GM19193 (cell line): ENCODE data around the gene MUC12.

ENCODE experiments used
- POLR2A ChIP-seq: IDR thresholded peaks from 4 replicates; pipeline ENCODE4 v1.6.1; 2011; ENCODE audit not compliant: insufficient read depth, insufficient read length; ENCODE audit errors: extremely low read depth

MUC12 gene, protein sequence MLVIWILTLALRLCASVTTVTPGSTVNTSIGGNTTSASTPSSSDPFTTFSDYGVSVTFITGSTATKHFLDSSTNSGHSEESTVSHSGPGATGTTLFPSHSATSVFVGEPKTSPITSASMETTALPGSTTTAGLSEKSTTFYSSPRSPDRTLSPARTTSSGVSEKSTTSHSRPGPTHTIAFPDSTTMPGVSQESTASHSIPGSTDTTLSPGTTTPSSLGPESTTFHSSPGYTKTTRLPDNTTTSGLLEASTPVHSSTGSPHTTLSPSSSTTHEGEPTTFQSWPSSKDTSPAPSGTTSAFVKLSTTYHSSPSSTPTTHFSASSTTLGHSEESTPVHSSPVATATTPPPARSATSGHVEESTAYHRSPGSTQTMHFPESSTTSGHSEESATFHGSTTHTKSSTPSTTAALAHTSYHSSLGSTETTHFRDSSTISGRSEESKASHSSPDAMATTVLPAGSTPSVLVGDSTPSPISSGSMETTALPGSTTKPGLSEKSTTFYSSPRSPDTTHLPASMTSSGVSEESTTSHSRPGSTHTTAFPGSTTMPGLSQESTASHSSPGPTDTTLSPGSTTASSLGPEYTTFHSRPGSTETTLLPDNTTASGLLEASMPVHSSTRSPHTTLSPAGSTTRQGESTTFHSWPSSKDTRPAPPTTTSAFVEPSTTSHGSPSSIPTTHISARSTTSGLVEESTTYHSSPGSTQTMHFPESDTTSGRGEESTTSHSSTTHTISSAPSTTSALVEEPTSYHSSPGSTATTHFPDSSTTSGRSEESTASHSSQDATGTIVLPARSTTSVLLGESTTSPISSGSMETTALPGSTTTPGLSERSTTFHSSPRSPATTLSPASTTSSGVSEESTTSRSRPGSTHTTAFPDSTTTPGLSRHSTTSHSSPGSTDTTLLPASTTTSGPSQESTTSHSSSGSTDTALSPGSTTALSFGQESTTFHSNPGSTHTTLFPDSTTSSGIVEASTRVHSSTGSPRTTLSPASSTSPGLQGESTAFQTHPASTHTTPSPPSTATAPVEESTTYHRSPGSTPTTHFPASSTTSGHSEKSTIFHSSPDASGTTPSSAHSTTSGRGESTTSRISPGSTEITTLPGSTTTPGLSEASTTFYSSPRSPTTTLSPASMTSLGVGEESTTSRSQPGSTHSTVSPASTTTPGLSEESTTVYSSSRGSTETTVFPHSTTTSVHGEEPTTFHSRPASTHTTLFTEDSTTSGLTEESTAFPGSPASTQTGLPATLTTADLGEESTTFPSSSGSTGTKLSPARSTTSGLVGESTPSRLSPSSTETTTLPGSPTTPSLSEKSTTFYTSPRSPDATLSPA (N-terminal part only)

DNA sequence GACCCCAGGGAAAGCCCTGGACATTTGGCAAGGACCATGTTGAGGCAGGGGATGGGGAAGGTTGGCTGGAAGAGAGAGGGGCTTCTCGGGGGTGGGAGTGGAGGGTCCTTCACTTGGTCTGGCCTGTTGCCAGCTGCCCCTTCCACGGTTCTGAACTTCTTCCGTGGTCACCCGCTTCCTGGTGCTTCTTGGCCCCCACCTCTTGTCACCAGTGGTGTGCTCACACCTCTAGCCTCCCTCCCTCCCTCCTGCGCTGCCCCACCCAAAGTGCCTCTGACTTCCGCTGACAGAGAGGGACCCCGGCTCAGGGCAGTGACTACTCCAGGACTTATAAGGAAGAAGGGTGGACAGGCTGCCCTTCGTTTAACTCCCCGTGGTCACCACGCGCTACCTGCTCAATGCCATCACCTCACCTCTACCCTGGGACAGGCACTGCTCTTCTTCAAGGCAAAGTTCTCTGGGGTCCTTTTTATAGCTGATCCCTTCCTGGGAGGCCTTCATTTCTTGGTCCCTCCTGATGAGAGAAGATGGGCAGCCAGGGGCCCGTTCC is at the start of gene MUC12:
TSS of gene MUC12 (plus strand) at position 500 of the 550 bp plus-strand sequence. CDS start 58 bp downstream, outside the sequence.
- no peak for TF ChIP-seq POLR2A

DNA sequence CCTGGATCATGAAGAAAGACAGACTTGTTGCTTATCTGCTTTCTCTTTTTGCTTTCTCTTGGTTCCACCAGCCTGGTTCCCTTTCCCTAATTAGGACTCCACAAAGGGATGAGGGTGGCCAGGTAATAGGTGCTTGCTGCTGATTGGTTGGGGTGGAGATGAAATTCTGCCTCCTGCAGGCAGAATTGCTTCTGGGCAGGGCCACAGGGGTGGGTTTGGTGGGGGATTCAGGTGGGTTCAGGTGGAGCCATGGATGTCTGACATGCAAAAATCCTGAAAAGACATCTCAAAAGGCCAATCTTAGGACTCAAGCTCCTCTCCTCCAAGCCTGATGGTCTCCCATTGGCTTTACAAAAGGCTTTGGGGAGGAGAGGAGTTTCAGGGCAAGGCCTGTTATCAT is 48.3 kb upstream of the MUC12 start:
- TF ChIP-seq POLR2A, result no peak

DNA sequence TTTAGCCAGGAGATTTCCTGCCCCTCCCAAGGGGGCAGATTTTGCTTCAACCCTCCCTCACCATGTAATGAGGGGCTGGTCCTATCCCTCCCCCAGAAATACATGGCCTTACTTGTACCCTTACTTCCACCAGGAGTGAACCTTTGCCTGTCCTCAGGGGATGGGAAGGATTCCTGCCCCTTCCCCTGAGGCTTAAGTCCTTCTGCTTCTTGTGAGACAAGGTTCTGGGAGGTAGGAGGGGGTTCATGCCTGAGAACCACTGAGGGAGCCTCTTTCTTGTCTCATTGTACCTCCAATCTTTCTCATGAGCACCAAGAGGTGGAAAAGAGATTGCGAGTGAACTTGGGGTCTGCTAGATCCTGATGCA is 39.6 kb upstream of the MUC12 start:
- TF ChIP-seq POLR2A, result no peak

DNA sequence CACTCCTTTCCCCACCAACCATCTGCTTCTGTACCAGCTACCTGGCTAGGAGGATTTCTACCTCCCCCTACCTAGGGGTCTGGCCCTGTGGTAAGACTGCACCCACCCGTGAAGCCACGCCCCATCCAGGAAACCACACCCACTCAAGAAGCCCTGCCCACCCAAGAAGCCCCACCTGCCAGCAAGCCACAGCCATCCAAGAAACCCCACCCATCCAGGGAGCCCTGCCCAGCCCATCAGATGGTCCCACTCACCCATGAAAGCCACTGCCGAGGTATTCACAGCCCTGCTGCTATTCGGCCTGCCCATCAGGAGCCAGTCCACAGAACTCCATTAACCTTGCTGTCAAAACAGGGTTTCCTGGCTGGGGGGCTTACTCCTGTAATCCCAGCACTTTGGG is 35.6 kb upstream of the MUC12 start:
- no peak for TF ChIP-seq POLR2A

DNA sequence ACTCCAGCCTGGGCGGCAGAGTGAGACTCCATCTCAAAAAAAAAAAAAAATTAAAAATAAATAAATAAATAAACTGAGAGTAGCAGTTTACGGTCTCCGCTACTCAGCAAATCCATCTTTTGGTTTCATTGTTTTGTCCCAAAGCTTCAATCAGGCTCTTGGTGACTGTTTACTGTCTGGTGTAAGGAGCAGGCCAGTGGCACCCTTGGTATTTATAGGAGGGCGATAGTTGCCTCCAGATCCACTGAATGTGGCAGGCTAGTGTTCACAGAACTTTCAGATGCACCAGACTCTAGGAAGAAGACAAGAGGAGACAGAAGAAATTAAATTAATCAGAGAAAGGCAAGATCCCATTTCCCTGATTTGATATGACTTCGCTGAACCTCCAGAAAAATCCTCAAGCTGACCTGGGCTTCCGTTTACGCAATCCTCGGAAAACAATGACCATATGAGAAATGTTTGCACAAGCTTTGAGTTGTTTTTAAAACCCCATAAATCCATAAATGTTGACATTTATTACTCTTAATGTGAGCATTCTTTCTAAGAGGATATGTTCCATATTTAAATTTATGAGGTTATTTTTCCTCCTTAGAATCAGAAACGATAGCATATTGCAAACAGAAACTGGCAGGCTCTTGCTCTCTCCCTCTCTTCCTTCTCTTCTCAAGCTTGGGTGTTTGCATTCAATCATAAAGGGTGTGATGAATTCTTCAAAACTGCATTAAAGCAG is 27.2 kb upstream of the MUC12 start:
- TF ChIP-seq POLR2A, result no peak

DNA sequence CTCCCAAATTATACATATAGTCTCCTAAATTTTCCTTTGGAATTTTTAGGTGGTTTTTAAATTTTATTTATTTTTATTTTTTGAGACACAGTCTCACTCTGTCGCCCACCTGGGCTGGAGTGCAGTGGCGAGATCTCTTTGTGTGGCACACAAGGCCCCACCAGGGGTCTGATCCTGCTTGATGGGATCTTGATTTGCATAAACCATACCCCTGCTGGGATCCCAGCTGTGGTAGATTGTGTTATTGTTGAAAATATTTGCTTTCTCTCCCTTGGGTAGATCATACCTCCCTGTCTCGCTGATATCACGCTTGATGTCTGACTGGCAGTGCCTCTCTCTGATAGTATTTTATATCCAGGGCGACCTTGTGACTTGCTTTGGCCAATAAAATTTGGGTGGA is 25.7 kb upstream of the MUC12 start:
- TF ChIP-seq POLR2A, result no peak

DNA sequence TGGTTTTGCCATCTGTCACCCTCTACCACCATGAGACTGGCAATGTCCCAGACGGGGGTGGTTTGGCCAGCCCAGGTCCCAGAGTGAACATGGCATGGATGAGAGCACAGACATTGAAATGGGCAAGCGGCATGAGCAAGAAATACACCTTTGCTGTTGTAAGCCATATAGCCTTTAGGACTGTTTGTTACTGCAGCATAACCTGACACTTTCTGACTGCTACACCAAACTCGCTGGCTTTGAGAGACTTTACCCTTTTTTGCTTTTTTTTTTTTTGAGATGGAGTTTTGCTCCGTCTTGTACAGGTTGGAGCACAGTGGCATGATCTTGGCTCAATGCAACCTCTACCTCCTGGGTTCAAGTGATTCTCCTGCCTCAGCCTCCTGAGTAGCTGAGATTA is 25.2 kb upstream of the MUC12 start:
- TF ChIP-seq POLR2A, result no peak

DNA sequence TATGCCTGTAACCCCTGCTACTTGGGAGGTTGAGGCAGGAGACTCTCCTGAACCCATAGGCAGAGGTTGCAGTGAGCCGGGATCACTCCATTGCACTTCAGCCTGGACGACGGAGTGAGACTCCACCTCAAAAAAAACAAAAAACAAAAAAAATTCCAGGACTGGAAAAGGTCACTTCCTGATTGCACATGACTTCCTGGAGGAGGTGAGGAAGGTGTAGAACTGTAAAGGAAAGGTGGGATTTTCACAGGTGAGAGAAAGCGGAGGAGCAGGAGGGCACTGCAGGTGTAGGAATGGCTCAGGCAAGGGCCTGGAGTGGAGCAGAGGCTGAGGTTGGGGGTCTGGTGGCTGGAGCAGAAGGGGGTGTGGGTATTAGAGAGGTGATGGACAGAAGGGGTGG is 23.3 kb upstream of the MUC12 start:
- no peak for TF ChIP-seq POLR2A

DNA sequence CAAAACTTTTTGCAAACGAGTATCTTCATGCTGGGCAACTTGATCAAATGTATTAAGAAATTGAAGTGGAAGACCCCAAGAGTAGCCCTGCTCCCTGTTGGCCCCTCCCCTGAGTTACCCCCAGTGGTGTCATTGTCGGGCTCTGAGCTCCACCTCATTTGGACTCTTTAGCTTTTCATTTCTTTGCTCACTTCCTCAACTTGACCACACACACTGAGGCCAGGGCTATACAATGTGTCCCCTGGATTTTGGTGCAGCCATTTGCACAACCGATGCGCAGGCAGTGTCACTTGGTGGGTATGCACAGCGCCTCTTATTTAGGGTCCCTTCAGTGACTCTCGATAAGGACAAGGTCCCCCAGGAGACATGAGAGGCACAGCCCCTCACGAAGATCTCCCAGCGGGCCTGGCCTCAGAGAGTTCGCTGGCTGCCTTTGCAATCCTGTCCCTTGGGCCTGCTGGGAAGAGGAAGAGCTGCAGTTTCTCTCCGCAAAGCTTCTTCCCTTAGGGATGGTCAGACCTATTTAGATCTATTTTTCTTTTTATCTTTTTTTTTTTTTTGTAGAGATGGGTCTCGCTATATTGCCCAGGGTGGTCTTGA is 22.5 kb upstream of the MUC12 start:
- no peak for TF ChIP-seq POLR2A

DNA sequence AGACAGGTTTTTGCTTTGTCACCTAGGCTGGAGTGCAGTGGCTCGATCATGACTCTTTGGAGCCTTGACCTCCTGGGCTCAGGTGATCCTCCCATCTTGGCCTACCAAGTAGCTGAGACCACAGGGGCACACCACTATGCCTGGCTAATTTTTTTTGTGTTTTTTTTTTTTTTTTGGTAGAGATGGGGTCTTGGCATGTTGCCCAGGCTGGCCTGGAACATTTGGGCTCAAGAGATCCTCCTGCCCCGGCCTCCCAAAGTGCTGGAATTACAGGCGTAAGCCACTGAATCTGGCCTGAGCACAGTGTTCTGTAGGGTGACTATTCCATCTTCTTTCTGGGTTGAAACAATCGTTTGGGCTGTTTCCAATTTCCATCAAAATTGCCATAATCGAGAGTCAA is 21.6 kb upstream of the MUC12 start:
- TF ChIP-seq POLR2A, result no peak

DNA sequence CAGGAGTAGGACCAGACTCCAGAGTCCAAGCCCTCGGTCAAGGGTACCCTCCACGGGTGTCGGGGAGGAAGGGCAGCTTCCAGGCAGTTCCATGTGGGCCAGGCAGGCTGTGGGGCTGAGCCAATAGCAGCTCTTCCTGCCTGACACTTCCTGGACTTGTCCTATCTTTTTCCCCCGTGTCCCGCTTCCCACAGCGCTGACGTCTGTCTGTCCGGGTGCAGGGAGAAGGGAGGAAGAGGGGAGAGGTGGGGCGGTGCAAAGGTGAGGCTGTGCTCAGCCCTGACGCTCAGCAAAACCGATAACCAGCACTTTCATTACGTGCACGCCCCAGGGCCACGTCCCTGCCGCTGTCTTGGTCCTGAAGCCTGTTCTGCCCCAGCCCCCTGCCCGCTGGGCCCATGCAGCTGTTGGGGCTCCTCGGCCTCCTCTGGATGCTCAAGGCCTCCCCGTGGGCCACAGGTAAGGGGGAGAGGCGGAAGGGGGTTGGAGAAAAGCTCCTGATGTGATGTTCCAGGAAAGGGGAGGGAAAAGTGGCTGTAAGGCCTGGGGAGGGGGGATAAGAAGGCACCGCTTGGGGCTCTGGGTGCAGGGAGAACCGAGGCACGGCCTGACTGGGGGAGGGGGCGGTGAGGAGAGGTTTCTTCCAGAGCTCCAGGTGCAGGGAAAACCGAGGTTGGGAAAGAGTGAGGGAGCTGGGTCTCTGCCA is 20.0 kb upstream of the MUC12 start, which contains the start of gene MUC3A:
TSS of gene MUC3A (plus strand) at position 308 of the 706 bp plus-strand sequence. CDS start at position 399, 91 bp downstream.
- TF ChIP-seq POLR2A, result no peak

DNA sequence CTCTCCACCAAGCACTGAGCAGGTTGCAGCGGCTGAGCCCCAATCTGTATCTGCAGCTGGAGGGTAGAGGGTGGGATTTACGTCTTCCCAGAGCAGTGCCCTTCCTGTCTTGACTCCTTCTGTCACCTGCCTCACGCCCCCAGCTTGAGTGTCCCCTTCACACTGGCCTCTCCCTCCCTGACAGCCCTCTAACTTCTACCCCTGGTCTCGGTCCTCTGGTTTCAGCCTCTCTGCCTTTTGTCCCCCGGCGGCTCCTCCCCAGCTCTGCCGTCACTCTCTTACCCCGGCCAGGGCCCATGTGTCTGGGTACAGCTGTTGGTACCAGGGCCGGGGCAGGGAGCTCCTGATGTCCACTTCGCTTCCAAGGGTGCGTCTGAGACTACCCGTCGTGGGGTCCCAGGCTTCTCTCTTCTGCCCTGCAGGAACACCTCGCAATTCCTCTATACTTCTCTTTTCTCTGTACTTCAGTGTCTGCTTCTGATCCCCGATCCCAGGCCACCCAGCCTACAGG is 19.4 kb upstream of the MUC12 start:
- no peak for TF ChIP-seq POLR2A

DNA sequence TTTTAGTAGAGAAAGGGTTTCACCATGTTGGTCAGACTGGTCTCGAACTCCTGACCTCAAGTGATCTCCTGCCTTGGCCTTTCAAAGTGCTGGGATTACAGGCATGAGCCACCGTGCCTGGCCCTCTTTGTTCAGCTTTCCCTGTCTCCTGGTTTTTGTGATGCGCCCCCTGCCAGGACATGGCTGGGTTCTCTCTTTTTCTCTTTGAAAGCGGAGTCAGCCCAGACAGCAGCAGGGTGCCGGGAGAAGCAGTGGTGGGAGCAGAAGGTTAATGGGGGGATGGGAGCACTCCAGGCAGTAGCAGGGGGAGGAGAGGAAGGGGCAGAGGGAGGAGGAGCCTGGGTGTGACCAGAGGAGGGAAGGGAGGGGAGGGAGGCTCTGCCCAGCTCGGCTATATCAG is 18.2 kb upstream of the MUC12 start:
- no peak for TF ChIP-seq POLR2A

DNA sequence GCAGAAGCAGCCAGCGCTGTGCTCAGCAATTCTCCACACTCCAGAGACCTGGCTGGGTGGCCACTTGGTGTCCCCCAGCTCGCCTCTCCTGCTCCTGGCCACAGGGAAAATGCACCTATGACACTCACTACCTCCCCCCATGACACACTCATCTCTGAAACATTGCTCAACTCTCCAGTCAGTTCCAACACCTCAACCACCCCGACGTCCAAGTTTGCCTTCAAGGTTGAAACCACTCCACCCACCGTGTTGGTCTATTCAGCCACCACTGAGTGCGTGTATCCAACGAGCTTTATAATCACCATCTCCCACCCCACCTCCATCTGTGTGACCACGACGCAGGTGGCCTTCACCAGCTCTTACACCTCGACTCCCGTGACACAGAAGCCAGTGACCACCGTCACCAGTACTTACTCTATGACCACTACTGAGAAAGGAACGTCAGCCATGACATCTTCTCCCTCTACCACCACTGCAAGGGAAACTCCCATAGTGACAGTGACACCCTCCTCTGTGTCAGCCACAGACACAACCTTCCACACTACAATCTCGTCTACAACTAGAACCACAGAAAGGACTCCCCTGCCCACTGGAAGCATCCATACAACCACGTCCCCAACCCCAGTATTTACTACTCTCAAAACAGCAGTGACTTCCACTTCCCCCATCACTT is 17.3 kb upstream of the MUC12 start:
- no peak for TF ChIP-seq POLR2A
